H1 (cell line): ENCODE results near the gene GRK5. TPM values are rescaled to one million over a fixed set of nuclear protein-coding genes. Genes with fewer than 3 reads are reported as not detected.

ENCODE experiments used
- CTCF ChIA-PET: fragments of 300-600 bp; sonication (Branson Sonifier 250); formaldehyde crosslinking; loops from one replicate; lab custom pipeline; 2021; ENCODE audit not compliant: partially characterized antibody; lab: Charles Lee
- POLR2A ChIA-PET: fragments of 300-600 bp; sonication (Branson Sonifier 250); formaldehyde crosslinking; loops from one replicate; lab custom pipeline; 2021; ENCODE audit warnings: inconsistent platforms; ENCODE audit not compliant: partially characterized antibody; lab: Charles Lee
- DNase-seq, 2 experiments: peaks; one replicate each; pipeline versions ENCODE4 v3.0.0 to v3.0.0-alpha.2; 2010 to 2022; ENCODE audit warnings: low spot score in 2 of 2, low read depth in 1 of 2, mixed read lengths in 1 of 2
- FAIRE-seq: peaks from 2 replicates; lab custom pipeline; 2011; peaks lifted over from hg19 to GRCh38; lab: Jason Lieb, UNC
- H2AFZ ChIP-seq: 2 replicates; pipeline ENCODE4 v1.8.1; 2012; ENCODE audit warnings: low read length, inconsistent platforms
- H2AK5ac ChIP-seq: 2 replicates; pipeline ENCODE4 v1.6.1; 2013; ENCODE audit warnings: low read depth, low read length
- H2BK120ac ChIP-seq: replicated peaks from 2 replicates; pipeline ENCODE3; 2013; ENCODE audit warnings: low read depth, low read length, inconsistent platforms
- H2BK12ac ChIP-seq: 2 replicates; pipeline ENCODE4 v1.6.1; 2013; ENCODE audit warnings: low read depth, low read length
- H2BK15ac ChIP-seq: 2 replicates; pipeline ENCODE4 v1.6.1; 2013; ENCODE audit warnings: low read length
- H2BK20ac ChIP-seq: 2 replicates; pipeline ENCODE4 v1.6.1; 2013; ENCODE audit warnings: low read length
- H2BK5ac ChIP-seq: 2 replicates; pipeline ENCODE4 v1.6.1; 2013; ENCODE audit warnings: low read depth, low read length
- H3K14ac ChIP-seq: 2 replicates; pipeline ENCODE4 v1.6.1; 2013; ENCODE audit warnings: inconsistent platforms; ENCODE audit not compliant: insufficient read length
- H3K18ac ChIP-seq: 2 replicates; pipeline ENCODE4 v1.6.1; 2013; ENCODE audit warnings: low read length; ENCODE audit errors: extremely low read depth
- H3K23ac ChIP-seq: 2 replicates; pipeline ENCODE4 v1.6.1; 2013; ENCODE audit warnings: inconsistent platforms; ENCODE audit not compliant: insufficient read length
- H3K23me2 ChIP-seq: 2 replicates; pipeline ENCODE4 v1.6.1; 2013; ENCODE audit warnings: low read depth, low read length
- H3K27ac ChIP-seq: 2 replicates; pipeline ENCODE4 v1.6.1; 2011; ENCODE audit warnings: low read depth, low read length, inconsistent platforms
- H3K27me3 ChIP-seq, 4 experiments: replicated peaks in 1 of 4; 1 replicate in 1 of 4; 2 replicates in 3 of 4; pipeline versions ENCODE4 v1.6.1 to v1.8.1; 2011 to 2013; ENCODE audit warnings: low read length in 3 of 4, mild to moderate bottlenecking in 3 of 4, inconsistent platforms in 2 of 4, mixed read lengths in 2 of 4, moderate library complexity in 1 of 4; ENCODE audit not compliant: control insufficient read depth in 3 of 4, insufficient read depth in 3 of 4; ENCODE audit errors: extremely low read depth in 1 of 4
- H3K36me3 ChIP-seq, 4 experiments: 2 replicates each; pipeline versions ENCODE4 v1.6.1 to v1.8.1; 2011 to 2013; ENCODE audit warnings: mild to moderate bottlenecking in 4 of 4, low read length in 3 of 4, moderate library complexity in 2 of 4, control low read depth in 1 of 4, inconsistent platforms in 1 of 4; ENCODE audit not compliant: insufficient read depth in 4 of 4, control insufficient read depth in 2 of 4
- H3K4ac ChIP-seq: replicated peaks from 2 replicates; pipeline ENCODE3; 2013; ENCODE audit warnings: low read length, low read depth, mixed read lengths, inconsistent platforms; ENCODE audit not compliant: insufficient read length
- H3K4me1 ChIP-seq, 4 experiments: replicated peaks in 1 of 4; 1 replicate in 1 of 4; 2 replicates in 3 of 4; pipeline versions ENCODE4 v1.6.1 to v1.8.1; 2011 to 2013; ENCODE audit warnings: low read length in 3 of 4, inconsistent platforms in 2 of 4, mixed read lengths in 1 of 4; ENCODE audit not compliant: insufficient read depth in 4 of 4, control insufficient read depth in 3 of 4
- H3K4me2 ChIP-seq, 2 experiments: 2 replicates each; pipeline versions ENCODE4 v1.6.1 to v1.8.1; 2011 to 2013; ENCODE audit warnings: low read depth in 2 of 2, low read length in 2 of 2, control low read depth in 1 of 2, inconsistent platforms in 1 of 2, mild to moderate bottlenecking in 1 of 2; ENCODE audit not compliant: insufficient read depth in 1 of 2
- H3K4me3 ChIP-seq, 4 experiments: fragments of 200-600, 300-600 bp in 1 of 4; sonication (generic), shearing (Covaris generic), sonication (Bioruptor Twin) in 1 of 4; 2 replicates each; pipeline versions ENCODE4 v1.5.1 to v1.8.1; 2011 to 2016; ENCODE audit warnings: low read length in 4 of 4, low read depth in 3 of 4, control low read depth in 2 of 4, inconsistent platforms in 2 of 4, mild to moderate bottlenecking in 2 of 4, mixed read lengths in 1 of 4, moderate library complexity in 1 of 4; ENCODE audit not compliant: insufficient read depth in 2 of 4; ENCODE audit errors: extremely low read depth in 1 of 4
- H3K56ac ChIP-seq: replicated peaks from 2 replicates; pipeline ENCODE3; 2013; ENCODE audit warnings: low read depth, mild to moderate bottlenecking, mixed read lengths, low read length, inconsistent platforms; ENCODE audit not compliant: insufficient read length
- H3K79me1 ChIP-seq: 2 replicates; pipeline ENCODE4 v1.6.1; 2013; ENCODE audit warnings: low read depth, low read length, control low read depth
- H3K79me2 ChIP-seq, 2 experiments: 2 replicates each; pipeline versions ENCODE4 v1.6.1 to v1.8.1; 2012 to 2013; ENCODE audit warnings: low read length in 2 of 2, mild to moderate bottlenecking in 2 of 2, inconsistent platforms in 1 of 2; ENCODE audit not compliant: insufficient read depth in 2 of 2, control insufficient read depth in 1 of 2
- H3K9ac ChIP-seq, 4 experiments: replicated peaks in 1 of 4; 1 replicate in 1 of 4; 2 replicates in 3 of 4; pipeline versions ENCODE4 v1.6.1 to v1.8.1; 2011 to 2013; ENCODE audit warnings: low read depth in 3 of 4, low read length in 3 of 4, control low read depth in 2 of 4, mild to moderate bottlenecking in 2 of 4, moderate library complexity in 2 of 4, inconsistent platforms in 1 of 4; ENCODE audit errors: extremely low read depth in 1 of 4
- H3K9me3 ChIP-seq, 2 experiments: 2 replicates each; pipeline versions ENCODE4 v1.6.1 to v1.8.1; 2012 to 2013; ENCODE audit warnings: mild to moderate bottlenecking in 2 of 2, moderate library complexity in 2 of 2, control low read depth in 1 of 2, inconsistent platforms in 1 of 2, low read depth in 1 of 2, low read length in 1 of 2, mixed read lengths in 1 of 2; ENCODE audit not compliant: insufficient read depth in 2 of 2
- H4K20me1 ChIP-seq, 2 experiments: replicated peaks in 1 of 2; 2 replicates each; pipeline versions ENCODE3 to v1.8.1; 2011 to 2013; ENCODE audit warnings: inconsistent platforms in 2 of 2, low read length in 2 of 2, mild to moderate bottlenecking in 1 of 2; ENCODE audit not compliant: insufficient read depth in 2 of 2, control insufficient read depth in 1 of 2
- H4K5ac ChIP-seq: 2 replicates; pipeline ENCODE4 v1.6.1; 2013; ENCODE audit warnings: low read length, low read depth, mixed read lengths, inconsistent platforms; ENCODE audit not compliant: insufficient read length
- H4K8ac ChIP-seq: 2 replicates; pipeline ENCODE4 v1.8.0; 2013; ENCODE audit warnings: mild to moderate bottlenecking, moderate library complexity, low read length, inconsistent platforms; ENCODE audit not compliant: insufficient read depth; ENCODE audit errors: extremely low read depth
- H4K91ac ChIP-seq: replicated peaks from 2 replicates; pipeline ENCODE3; 2013; ENCODE audit warnings: low read length, mixed read lengths, inconsistent platforms; ENCODE audit not compliant: insufficient read length
- CHD1 ChIP-seq: IDR thresholded peaks from 2 replicates; pipeline ENCODE4 v1.6.1; 2012; ENCODE audit warnings: low read depth, low read length, improper control_type of control experiment
- JUN ChIP-seq: IDR thresholded peaks from 2 replicates; pipeline ENCODE4 v1.6.1; 2011; ENCODE audit warnings: low read depth, mild to moderate bottlenecking, improper control_type of control experiment, low read length
- NANOG ChIP-seq: IDR thresholded peaks from 2 replicates; pipeline ENCODE4 v1.6.1; 2011; ENCODE audit warnings: low read length, low read depth, mild to moderate bottlenecking, inconsistent platforms; ENCODE audit not compliant: insufficient read depth, poor library complexity, severe bottlenecking
- TCF12 ChIP-seq: IDR thresholded peaks from 2 replicates; pipeline ENCODE4 v1.6.1; 2011; ENCODE audit warnings: low read depth, mild to moderate bottlenecking, low read length
- WGBS, 2 experiments: shearing (Covaris generic) in 1 of 2; methylation state at CpG; one replicate each; pipeline versions ENCODE4 v1.1.6 to v1.1.7; 2013 to 2015; ENCODE audit warnings: low lambda C conversion rate in 2 of 2, mixed read lengths in 2 of 2, inconsistent platforms in 1 of 2, low coverage in 1 of 2, missing lambda C conversion rate in 1 of 2; ENCODE audit not compliant: insufficient replicate concordance in 2 of 2, insufficient coverage in 1 of 2, insufficient read length in 1 of 2; ENCODE audit errors: extremely low coverage in 1 of 2, missing lambda C conversion rate in 1 of 2; 5-methylcytosine and 5-hydroxymethylcytosine counted together
- polyA plus RNA-seq, 7 experiments: library from polyadenylated mRNA; depleted of rRNA in 3 of 7; stranded (reverse) in 5 of 7; unstranded in 2 of 7; fragments of >200 nt in 5 of 7; fragments of 200-250 nt in 2 of 7; gene quantifications; 1 replicate in 5 of 7; 2 replicates in 1 of 7; 4 replicates in 1 of 7; pipeline versions ENCODE4 v1.2.1 to v1.2.3, GENCODE V29; 2011 to 2013; ENCODE audit warnings: missing spikeins in 2 of 7, mixed read lengths in 2 of 7
- total RNA-seq: library from RNA; stranded (reverse); fragmentation: NEBNext Ultra II Directional; extraction: Animal tissue kit (Norgen Biotek cat#: 25700); gene quantifications from 2 replicates; pipeline ENCODE4 v1.2.1, GENCODE V29; 2021

Gene GRK5
- total and polyA plus RNA-seq, 2 of the 8 experiments (the other 6 are each of a cell fraction or from before 2014, with no cell fraction given) = 0.54 to 2.5 TPM

- H3K4me3 ChIP-seq = no peak overlapping the region; a peak in 1 of 8 replicates
- no peak overlapping the region for H3K18ac ChIP-seq
- H3K23me2 ChIP-seq = peaks cover 7% of the 10 kb centered on the region
- H3K27ac ChIP-seq = no peak overlapping the region
- no peak overlapping the region for H3K9ac ChIP-seq
- no peak overlapping the region for H2AK5ac ChIP-seq
- FAIRE-seq (no peak), DNase-seq (no peak)
- H3K56ac ChIP-seq = no peak overlapping the region
- H3K79me1 ChIP-seq = no peaks in the 10 kb centered on the region
- no peak overlapping the region for H4K8ac ChIP-seq
- WGBS, 2 experiments = 47% methylated on average over 9 of the region's 9 CpGs; no CpG with 5 or more reads in 1 of the 2 experiments
- H4K20me1 ChIP-seq = peaks cover 0 to 5% of the 10 kb centered on the region in 2 experiments
- H2BK15ac ChIP-seq = no peak overlapping the region
- CTCF ChIA-PET = interaction anchor here (0.6 to 4.5 kb wide), 44 partner anchors 8 to 309 kb away, joined by 3 to 25 read pairs (median 4); no protein-coding TSS in a partner anchor
- no peak overlapping the region for H2BK12ac ChIP-seq
- H4K5ac ChIP-seq = no peak overlapping the region
- H2BK120ac ChIP-seq = no peak overlapping the region
- H3K27me3 ChIP-seq = peaks cover 5 to 17% (median 14%) of the 10 kb centered on the region in 4 experiments
- no peak overlapping the region; a peak in 1 of 4 replicates for H3K4me2 ChIP-seq
- H2BK5ac ChIP-seq = no peak overlapping the region
- TF ChIP-seq JUN (no peak), TCF12 (no peak), CHD1 (no peak), NANOG (no peak)
- TF ChIP-seq, all 59 proteins: peak for 0
- peaks cover 3 to 8% (median 6%) of the 10 kb centered on the region in 4 experiments for H3K4me1 ChIP-seq
- no peak overlapping the region for H3K23ac ChIP-seq
- no peak overlapping the region for H2AFZ ChIP-seq
- no peaks in the 10 kb centered on the region for H3K9me3 ChIP-seq
- H4K91ac ChIP-seq = no peak overlapping the region
- H2BK20ac ChIP-seq = no peak overlapping the region
- no peaks in the 10 kb centered on the region for H3K79me2 ChIP-seq
- POLR2A ChIA-PET = interaction anchor here (0.7 to 1.1 kb wide), 2 partner anchors 45 to 77 kb away, joined by 3 read pairs; no protein-coding TSS in a partner anchor
- H3K14ac ChIP-seq = no peak overlapping the region
- no peaks in the 10 kb centered on the region for H3K36me3 ChIP-seq
- no peak overlapping the region for H3K4ac ChIP-seq
These were observed 2.5 kb downstream of the GRK5 start for GRCh38 chr10:119209736-119210355.
